Peyer's patch (tissue), 4 donors: ENCODE data around the gene ZMYND15. TPM values are rescaled to one million over a fixed set of nuclear protein-coding genes. Genes with fewer than 3 reads are reported as not detected.
A peak's percentile ranks its signal among the peaks of the same experiment; 100 is the strongest.

ENCODE experiments used
- DNase-seq, 3 donors: peaks; one replicate each; pipeline ENCODE4 v3.0.0-alpha.2; 2017 to 2019
- H3K27ac ChIP-seq, 4 donors: fragments of 200-600 bp; sonication (generic); one replicate each; pipeline ENCODE4 v1.5.1; 2016 to 2019
- H3K27me3 ChIP-seq, 2 donors: fragments of 200-600 bp; sonication (generic); one replicate each; pipeline ENCODE4 v1.5.1; 2019
- H3K36me3 ChIP-seq, 3 donors: fragments of 200-600 bp; sonication (generic); one replicate each; pipeline ENCODE4 v1.5.1; 2016 to 2019
- H3K4me1 ChIP-seq, 4 donors: fragments of 200-600 bp; sonication (generic); one replicate each; pipeline ENCODE4 v1.5.1; 2016 to 2019
- H3K4me3 ChIP-seq, 4 donors: fragments of 200-600 bp; sonication (generic); 1 replicate in 3 of 4; 2 replicates in 1 of 4; pipeline ENCODE4 v1.5.1; 2016 to 2019; ENCODE audit warnings: mild to moderate bottlenecking in 1 of 4
- H3K9me3 ChIP-seq, 4 donors: fragments of 200-600 bp; sonication (generic); one replicate each; pipeline ENCODE4 v1.5.1; 2016 to 2019; ENCODE audit warnings: mild to moderate bottlenecking in 1 of 4
- POLR2A ChIP-seq, 2 donors: fragments of 450-650 bp; IDR thresholded peaks; one replicate each; pipeline ENCODE4 v1.5.1; 2017; ENCODE audit warnings: antibody characterized with exemption in 2 of 2, mild to moderate bottlenecking in 2 of 2, moderate library complexity in 2 of 2
- total RNA-seq, 4 donors: library from RNA; depleted of rRNA; stranded (reverse); fragments of >200 nt; gene quantifications; one replicate each; pipeline ENCODE4 v1.1.0, GENCODE V29; 2016
- TF ChIP-seq, protein P1 (sequence below), 6 experiments: fragments of 450-650 bp in 4 of 6; fragments of 200-600 bp in 2 of 6; sonication (generic) in 1 of 6; IDR thresholded peaks; one replicate each; pipeline ENCODE4 v1.5.1; 2017 to 2019; ENCODE audit warnings: antibody characterized with exemption in 6 of 6, mild to moderate bottlenecking in 3 of 6, moderate library complexity in 1 of 6

The ZMYND15 gene
- total RNA-seq, 4 donors from 2014 or later: 2.1 to 5.6 (median 4.0) TPM; not detected in 1

DNA sequence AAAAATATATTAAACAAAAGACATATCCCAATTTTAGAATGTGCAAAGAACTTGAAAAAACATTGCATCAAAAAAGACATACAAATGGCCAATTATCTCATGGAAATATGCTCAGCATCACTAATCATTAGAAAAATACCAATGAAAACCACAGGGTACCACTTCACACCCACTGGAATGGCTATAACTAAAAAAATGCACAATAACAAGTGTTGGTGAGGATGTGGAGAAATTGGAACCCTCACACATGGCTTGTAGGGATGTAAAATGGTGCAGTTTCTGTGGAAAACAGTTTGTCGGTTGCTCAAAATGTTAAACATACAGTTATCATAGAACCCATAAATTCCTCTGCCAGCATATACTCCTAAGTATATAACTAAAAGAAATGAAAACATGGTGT lies 55.5 kb downstream of the ZMYND15 start:
- DNase-seq: no peak
- Histone ChIP-seq H3K4me3 (peak overlapping the region in 2 of 4 donors; percentile 71 to 94), H3K36me3 (peaks cover 0 to 17% (median 0%) of the 10 kb centered on the region in 3 donors), H3K9me3 (no peaks in the 10 kb centered on the region), H3K27me3 (no peaks in the 10 kb centered on the region), H3K4me1 (peaks cover 0 to 11% (median 3%) of the 10 kb centered on the region in 4 donors), H3K27ac (peak overlapping the region in 1 of 4 donors; percentile 73)
- TF ChIP-seq, protein P1, sequence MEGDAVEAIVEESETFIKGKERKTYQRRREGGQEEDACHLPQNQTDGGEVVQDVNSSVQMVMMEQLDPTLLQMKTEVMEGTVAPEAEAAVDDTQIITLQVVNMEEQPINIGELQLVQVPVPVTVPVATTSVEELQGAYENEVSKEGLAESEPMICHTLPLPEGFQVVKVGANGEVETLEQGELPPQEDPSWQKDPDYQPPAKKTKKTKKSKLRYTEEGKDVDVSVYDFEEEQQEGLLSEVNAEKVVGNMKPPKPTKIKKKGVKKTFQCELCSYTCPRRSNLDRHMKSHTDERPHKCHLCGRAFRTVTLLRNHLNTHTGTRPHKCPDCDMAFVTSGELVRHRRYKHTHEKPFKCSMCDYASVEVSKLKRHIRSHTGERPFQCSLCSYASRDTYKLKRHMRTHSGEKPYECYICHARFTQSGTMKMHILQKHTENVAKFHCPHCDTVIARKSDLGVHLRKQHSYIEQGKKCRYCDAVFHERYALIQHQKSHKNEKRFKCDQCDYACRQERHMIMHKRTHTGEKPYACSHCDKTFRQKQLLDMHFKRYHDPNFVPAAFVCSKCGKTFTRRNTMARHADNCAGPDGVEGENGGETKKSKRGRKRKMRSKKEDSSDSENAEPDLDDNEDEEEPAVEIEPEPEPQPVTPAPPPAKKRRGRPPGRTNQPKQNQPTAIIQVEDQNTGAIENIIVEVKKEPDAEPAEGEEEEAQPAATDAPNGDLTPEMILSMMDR (IDR thresholded peaks at IDR 0.05): no peak
- TF ChIP-seq POLR2A (IDR thresholded peaks at IDR 0.05): no peak

Other genes with a start within 250 kb of the ZMYND15 start
- 10 to 100 TPM; 12.4 to 81.0 (median 31.9) TPM for gene SPNS2, start 241.0 kb upstream of the ZMYND15 start, total RNA-seq
- 100 to 1,000 TPM in 2 of 4 donors, 10 to 100 TPM in 2; 27.1 to 244 (median 91.2) TPM for gene MYBBP1A, start 184.4 kb upstream of the ZMYND15 start, total RNA-seq
- gene GGT6, start 179.3 kb upstream of the ZMYND15 start, total RNA-seq: 100 to 1,000 TPM in 2 of 4 donors, 10 to 100 TPM in 2; 26.4 to 199 (median 119) TPM
- gene SMTNL2, start 155.3 kb upstream of the ZMYND15 start, total RNA-seq: 1 to 10 TPM in 1 of 4 donors, not detected in 3; 1.2 TPM
- not detected for gene ALOX15, start 98.2 kb upstream of the ZMYND15 start, total RNA-seq
- gene PELP1, start 35.7 kb upstream of the ZMYND15 start, total RNA-seq: 10 to 100 TPM; 21.2 to 34.9 (median 31.4) TPM
- gene ARRB2, start 29.2 kb upstream of the ZMYND15 start, total RNA-seq: 100 to 1,000 TPM in 1 of 4 donors, 10 to 100 TPM in 3; 59.2 to 163 (median 73.8) TPM
- 10 to 100 TPM; 32.1 to 44.6 (median 41.8) TPM for gene MED11, start 8.4 kb upstream of the ZMYND15 start, total RNA-seq
- gene CXCL16, start 95 bp downstream of the ZMYND15 start, total RNA-seq: 10 to 100 TPM; 24.8 to 33.1 (median 28.0) TPM
- gene TM4SF5, start 32.1 kb downstream of the ZMYND15 start, total RNA-seq: 100 to 1,000 TPM in 2 of 4 donors, 10 to 100 TPM in 1, not detected in 1; 75.3 to 171 (median 163) TPM
- 1 to 10 TPM in 1 of 4 donors, not detected in 3; 3.8 TPM for gene VMO1, start 46.5 kb downstream of the ZMYND15 start, total RNA-seq
- gene GLTPD2, start 49.1 kb downstream of the ZMYND15 start, total RNA-seq: 10 to 100 TPM in 2 of 4 donors, 1 to 10 TPM in 1, not detected in 1; 5.4 to 28.2 (median 23.6) TPM
- gene PSMB6, start 56.3 kb downstream of the ZMYND15 start, total RNA-seq: 100 to 1,000 TPM in 2 of 4 donors, 10 to 100 TPM in 2; 51.4 to 155 (median 107) TPM
- 10 to 100 TPM; 14.4 to 33.8 (median 26.6) TPM for gene PLD2, start 67.3 kb downstream of the ZMYND15 start, total RNA-seq
- 100 to 1,000 TPM; 111 to 278 (median 223) TPM for gene MINK1, start 93.5 kb downstream of the ZMYND15 start, total RNA-seq
- gene C17orf107, start 159.7 kb downstream of the ZMYND15 start, total RNA-seq: 1 to 10 TPM in 2 of 4 donors, under 1 TPM in 2; 0.66 to 5.0 (median 1.5) TPM
- not detected for gene CHRNE, start 163.3 kb downstream of the ZMYND15 start, total RNA-seq
- gene GP1BA, start 192.4 kb downstream of the ZMYND15 start, total RNA-seq: not detected
- gene SLC25A11, start 200.2 kb downstream of the ZMYND15 start, total RNA-seq: 10 to 100 TPM; 30.5 to 84.1 (median 60.4) TPM
- 10 to 100 TPM; 57.8 to 92.1 (median 78.9) TPM for gene RNF167, start 200.4 kb downstream of the ZMYND15 start, total RNA-seq
- gene PFN1, start 208.7 kb downstream of the ZMYND15 start, total RNA-seq: 1,000 to 10,000 TPM in 1 of 4 donors, 100 to 1,000 TPM in 3; 530 to 1,064 (median 855) TPM
- gene ENO3, start 211.3 kb downstream of the ZMYND15 start, total RNA-seq: 10 to 100 TPM in 3 of 4 donors, 1 to 10 TPM in 1; 7.4 to 27.7 (median 20.6) TPM
- 10 to 100 TPM; 34.2 to 85.0 (median 48.9) TPM for gene SPAG7, start 228.0 kb downstream of the ZMYND15 start, total RNA-seq
- 100 to 1,000 TPM in 1 of 4 donors, 10 to 100 TPM in 3; 42.4 to 124 (median 88.7) TPM for gene CAMTA2, start 247.8 kb downstream of the ZMYND15 start, total RNA-seq